Kidney (tissue), 14 donors: ENCODE measurements around the gene SCCPDH. TPM values are rescaled to one million over a fixed set of nuclear protein-coding genes. Genes with fewer than 3 reads are reported as not detected.

Source experiments
- DNase-seq, 5 donors: peaks; one replicate each; pipeline ENCODE4 v3.0.0-alpha.2; 2013 to 2020
- FAIRE-seq: peaks from 2 replicates; lab custom pipeline; 2012; peaks lifted over from hg19 to GRCh38; lab: Jason Lieb, UNC
- H3K27ac ChIP-seq, 2 donors: one replicate each; pipeline ENCODE4 v1.7.0; 2013; ENCODE audit warnings: low read depth in 2 of 2, low read length in 2 of 2, inconsistent platforms in 1 of 2
- H3K27me3 ChIP-seq: one replicate; pipeline ENCODE4 v1.7.1; 2013; ENCODE audit warnings: low read length, inconsistent platforms; ENCODE audit not compliant: control insufficient read depth, insufficient read depth
- H3K36me3 ChIP-seq, 3 donors: one replicate each; pipeline versions ENCODE4 v1.7.0 to v1.7.1; 2013; ENCODE audit warnings: low read length in 3 of 3, control low read depth in 1 of 3, inconsistent platforms in 1 of 3; ENCODE audit not compliant: insufficient read depth in 3 of 3, control insufficient read depth in 2 of 3
- H3K4me1 ChIP-seq, 3 donors: one replicate each; pipeline versions ENCODE4 v1.7.0 to v1.7.1; 2013; ENCODE audit warnings: low read length in 3 of 3, inconsistent platforms in 1 of 3, low read depth in 1 of 3; ENCODE audit not compliant: control insufficient read depth in 2 of 3, insufficient read depth in 2 of 3
- H3K4me3 ChIP-seq, 3 donors: one replicate each; pipeline versions ENCODE4 v1.7.0 to v1.8.1; 2013; ENCODE audit warnings: low read length in 3 of 3, control low read depth in 1 of 3, inconsistent platforms in 1 of 3
- H3K9ac ChIP-seq, 3 donors: one replicate each; pipeline versions ENCODE4 v1.7.0 to v1.7.1; 2013; ENCODE audit warnings: low read length in 3 of 3, control low read depth in 1 of 3, inconsistent platforms in 1 of 3
- H3K9me3 ChIP-seq, 3 donors: one replicate each; pipeline versions ENCODE4 v1.7.0 to v1.7.1; 2013; ENCODE audit warnings: low read length in 3 of 3, control low read depth in 1 of 3, inconsistent platforms in 1 of 3; ENCODE audit not compliant: control insufficient read depth in 2 of 3, insufficient read depth in 1 of 3
- intact Hi-C: fragments of 100-400 bp; cut with DNase I; formaldehyde crosslinking; loops from one replicate; pipeline ENCODE4 v1.11.1; 2022
- polyA plus RNA-seq: library from polyadenylated mRNA; stranded (reverse); fragments of 350-450 nt; fragmentation: Illumina TruSeq; extraction: RNeasy Lipid Tissue Mini Kit (QIAGEN cat#74804); gene quantifications from one replicate; pipeline ENCODE4 v1.2.3, GENCODE V29; 2014; ENCODE audit warnings: low read depth, low replicate concordance; ENCODE audit not compliant: insufficient read depth
- total RNA-seq: library from RNA; stranded (reverse); fragmentation: NEBNext Ultra II Directional; extraction: Animal tissue kit (Norgen Biotek cat#: 25700); gene quantifications from one replicate; pipeline ENCODE4 v1.2.1, GENCODE V29; 2021
- TF ChIP-seq, protein P1 (sequence below): IDR thresholded peaks from 3 replicates; pipeline ENCODE4 v1.5.1; 2012; ENCODE audit warnings: mild to moderate bottlenecking, moderate library complexity, borderline replicate concordance; ENCODE audit not compliant: insufficient read depth; ENCODE audit errors: extremely low read depth
- donor health status: control.
- donor health status: control.
- donor health status: control.
- donor health status: control.
- donor health status: control.
- donor health status: DM: yes; HTN: yes; CAD: no.
- donor health status: Normal renal cell carcinoma (clear cell type).

SCCPDH gene
- total and polyA plus RNA-seq, 2 donors from 2014 or later: 37.2 to 48.6 TPM

DNA sequence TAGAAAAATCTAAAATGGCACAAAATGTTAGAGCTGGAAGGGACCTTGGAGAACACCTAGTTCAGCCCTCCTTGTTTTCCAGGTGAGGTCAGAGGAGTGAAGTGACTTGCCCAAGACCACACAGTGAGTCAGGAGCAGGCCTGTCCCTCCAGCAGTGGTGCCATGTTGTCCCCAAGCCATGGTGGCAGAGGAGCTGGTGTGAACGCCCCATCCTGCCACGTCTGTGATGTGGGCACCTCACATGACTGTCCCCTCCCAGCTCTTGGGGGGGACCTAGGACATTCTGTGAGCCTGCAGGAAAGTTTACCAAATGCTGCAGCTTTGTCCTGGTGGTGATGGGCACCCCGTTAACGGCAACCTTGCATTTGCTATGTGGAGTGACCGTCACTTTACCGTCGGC lies 66.2 kb downstream of the SCCPDH start:
- Histone ChIP-seq H3K27ac (no peak overlapping the region), H3K4me3 (no peak overlapping the region), H3K27me3 (no peaks in the 10 kb centered on the region), H3K36me3 (no peaks in the 10 kb centered on the region), H3K9ac (no peak overlapping the region), H3K9me3 (peaks cover 0 to 2% (median 0%) of the 10 kb centered on the region in 3 donors), H3K4me1 (peaks cover 0 to under 1% (median 0%) of the 10 kb centered on the region in 3 donors)
- intact Hi-C loops: no loop called here
- FAIRE-seq: no peak
- TF ChIP-seq, protein P1, sequence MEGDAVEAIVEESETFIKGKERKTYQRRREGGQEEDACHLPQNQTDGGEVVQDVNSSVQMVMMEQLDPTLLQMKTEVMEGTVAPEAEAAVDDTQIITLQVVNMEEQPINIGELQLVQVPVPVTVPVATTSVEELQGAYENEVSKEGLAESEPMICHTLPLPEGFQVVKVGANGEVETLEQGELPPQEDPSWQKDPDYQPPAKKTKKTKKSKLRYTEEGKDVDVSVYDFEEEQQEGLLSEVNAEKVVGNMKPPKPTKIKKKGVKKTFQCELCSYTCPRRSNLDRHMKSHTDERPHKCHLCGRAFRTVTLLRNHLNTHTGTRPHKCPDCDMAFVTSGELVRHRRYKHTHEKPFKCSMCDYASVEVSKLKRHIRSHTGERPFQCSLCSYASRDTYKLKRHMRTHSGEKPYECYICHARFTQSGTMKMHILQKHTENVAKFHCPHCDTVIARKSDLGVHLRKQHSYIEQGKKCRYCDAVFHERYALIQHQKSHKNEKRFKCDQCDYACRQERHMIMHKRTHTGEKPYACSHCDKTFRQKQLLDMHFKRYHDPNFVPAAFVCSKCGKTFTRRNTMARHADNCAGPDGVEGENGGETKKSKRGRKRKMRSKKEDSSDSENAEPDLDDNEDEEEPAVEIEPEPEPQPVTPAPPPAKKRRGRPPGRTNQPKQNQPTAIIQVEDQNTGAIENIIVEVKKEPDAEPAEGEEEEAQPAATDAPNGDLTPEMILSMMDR: no peak
- DNase-seq: peak in 2 of 5 donors; percentile 6 to 35

- Histone ChIP-seq H3K4me1 (no peaks in the 10 kb centered on the region), H3K27me3 (no peaks in the 10 kb centered on the region), H3K4me3 (no peak overlapping the region), H3K9ac (no peak overlapping the region), H3K9me3 (no peaks in the 10 kb centered on the region), H3K36me3 (no peaks in the 10 kb centered on the region), H3K27ac (no peak overlapping the region)
- DNase-seq (peak in 2 of 5 donors; percentile 35 to 49), FAIRE-seq (no peak)
- intact Hi-C loops: no loop called here
- TF ChIP-seq, protein P1: no peak
Measured at GRCh38 chr1:246790833-246791232, 66.6 kb downstream of the SCCPDH start.

DNA sequence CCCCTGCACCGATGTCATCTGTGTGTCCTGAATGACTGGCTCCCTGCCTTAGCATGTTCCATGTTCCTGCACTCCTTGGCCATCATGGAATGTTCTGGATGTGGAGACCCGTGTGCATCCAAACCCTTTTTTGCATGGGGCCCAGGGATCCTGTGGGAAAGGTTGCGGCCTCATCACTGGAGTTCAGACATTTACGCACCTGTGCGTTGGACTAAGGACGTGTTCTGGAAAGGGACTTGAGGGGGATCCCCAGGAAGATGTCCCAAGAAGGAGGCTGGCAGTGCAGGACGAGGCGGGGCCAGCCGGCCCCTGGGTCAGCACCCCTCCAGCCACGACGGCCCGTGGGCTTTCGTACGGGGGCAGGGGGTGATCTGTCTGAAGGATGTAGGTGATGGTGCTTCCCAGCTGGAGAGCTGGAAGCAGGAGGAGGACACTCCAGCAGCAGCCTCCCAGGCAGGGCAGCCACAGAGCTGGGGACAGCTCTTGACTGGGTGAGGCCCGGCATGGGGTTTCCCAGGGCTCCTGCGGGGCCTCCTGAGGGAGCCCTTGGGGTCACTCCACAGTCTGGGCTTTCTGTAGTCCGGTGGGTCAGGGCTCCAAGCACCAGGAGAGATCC lies 67.2 kb downstream of the SCCPDH start:
- intact Hi-C loops: no loop called here
- no peak for FAIRE-seq
- H3K4me1 ChIP-seq: no peaks in the 10 kb centered on the region
- no peak overlapping the region for H3K4me3 ChIP-seq
- no peaks in the 10 kb centered on the region for H3K36me3 ChIP-seq
- peak in 2 of 5 donors; percentile 33 to 59 for DNase-seq
- H3K9me3 ChIP-seq: no peaks in the 10 kb centered on the region
- TF ChIP-seq, protein P1: no peak
- no peaks in the 10 kb centered on the region for H3K27me3 ChIP-seq
- no peak overlapping the region for H3K27ac ChIP-seq
- H3K9ac ChIP-seq: no peak overlapping the region

GRCh38 chr1:246792603-246793002 lies 68.4 kb downstream of the SCCPDH start:
- FAIRE-seq: no peak
- Histone ChIP-seq H3K27me3 (no peaks in the 10 kb centered on the region), H3K9ac (no peak overlapping the region), H3K36me3 (no peaks in the 10 kb centered on the region), H3K27ac (no peak overlapping the region), H3K4me3 (no peak overlapping the region), H3K4me1 (no peaks in the 10 kb centered on the region), H3K9me3 (no peaks in the 10 kb centered on the region)
- TF ChIP-seq, protein P1: no peak
- intact Hi-C loops: no loop called here
- peak in 2 of 5 donors; percentile 22 to 24 for DNase-seq
